Fibroblast of skin of back (primary cell): ENCODE data around the gene RFT1.

Source experiments
- DNase-seq: peaks from one replicate; pipeline ENCODE4 v3.0.0-alpha.2; 2013

Gene RFT1

GRCh38 chr3:53122255-53122932 is 7.8 kb downstream of the RFT1 start:
- DNase-seq, result no peak

- no peak for DNase-seq
These were observed 9.9 kb downstream of the RFT1 start for GRCh38 chr3:53120336-53120735.

DNA sequence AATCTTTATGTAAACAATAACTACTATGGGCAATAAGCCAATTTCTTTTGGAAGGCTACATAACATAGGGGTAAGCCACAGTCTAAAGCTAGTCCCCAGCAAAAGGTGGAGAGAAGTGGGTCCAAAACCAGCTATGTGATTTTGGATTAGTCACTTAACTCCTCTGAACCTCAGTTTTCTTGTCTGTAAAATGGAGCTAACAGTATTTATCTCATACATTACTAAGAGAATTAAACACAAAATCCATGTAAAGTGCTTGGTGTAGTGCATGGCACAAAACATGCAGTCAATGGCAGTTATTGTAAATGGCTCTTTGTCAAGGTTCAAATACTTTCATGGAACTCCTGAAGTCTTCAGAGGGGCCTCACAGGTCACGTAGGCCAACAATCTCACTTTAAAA is 13.3 kb downstream of the RFT1 start:
- no peak for DNase-seq

GRCh38 chr3:53114412-53115074 is 15.7 kb downstream of the RFT1 start:
- DNase-seq, result no peak

DNA sequence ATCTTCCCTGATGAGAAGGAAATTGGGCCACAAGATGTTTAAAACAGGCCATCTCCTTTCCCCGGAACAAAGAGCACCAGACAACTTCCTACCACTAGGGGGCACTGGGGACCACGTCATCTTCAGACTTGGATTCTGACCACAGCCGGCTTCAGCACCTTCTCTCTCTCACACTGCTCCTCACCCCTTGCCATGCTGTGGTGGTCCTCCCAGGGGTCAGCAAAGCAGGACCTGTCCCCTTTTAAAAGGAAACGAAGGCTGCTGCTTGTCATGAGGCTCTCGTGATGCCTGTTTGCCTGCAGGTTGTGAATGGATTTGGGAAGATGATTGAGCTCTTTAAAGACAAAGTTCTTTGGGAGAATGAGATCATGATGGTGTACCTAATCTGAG is 16.2 kb downstream of the RFT1 start:
- DNase-seq, result peak; percentile 72

DNA sequence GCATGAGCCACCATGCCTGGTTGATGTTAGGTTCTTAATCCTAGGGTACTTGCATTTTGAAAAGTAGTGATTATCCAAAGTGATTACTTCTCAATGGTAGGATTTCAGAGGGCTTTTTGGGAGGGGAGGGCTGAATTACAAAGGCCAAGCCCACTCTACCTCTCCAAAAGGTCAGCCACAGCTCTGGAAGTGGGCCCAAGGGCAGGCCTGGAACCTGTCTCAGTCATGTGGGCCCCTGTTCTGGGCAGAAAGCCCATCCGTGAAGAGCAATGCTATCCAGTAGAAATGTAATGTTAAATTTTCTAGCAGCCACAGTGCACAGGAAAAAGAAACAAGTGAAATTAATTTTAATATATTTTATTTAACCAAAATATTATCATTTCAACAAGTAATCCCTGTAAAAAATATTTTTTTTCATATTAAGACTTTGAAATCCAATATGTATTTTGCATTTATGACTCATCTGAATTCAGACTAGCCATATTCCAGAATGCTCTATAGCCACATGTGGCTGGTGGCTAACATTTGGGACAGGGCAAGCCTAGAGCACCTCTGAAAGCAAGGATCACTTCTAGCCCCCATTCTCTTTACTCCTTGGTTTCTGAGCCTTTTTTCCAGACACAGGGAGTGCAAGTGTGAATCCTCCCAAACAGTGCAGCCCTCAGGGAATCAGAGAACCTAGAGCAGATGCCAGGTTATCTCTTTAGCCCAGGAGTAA is 16.8 kb downstream of the RFT1 start:
- DNase-seq, result no peak

GRCh38 chr3:53111822-53112221 is 18.4 kb downstream of the RFT1 start:
- DNase-seq, result no peak

DNA sequence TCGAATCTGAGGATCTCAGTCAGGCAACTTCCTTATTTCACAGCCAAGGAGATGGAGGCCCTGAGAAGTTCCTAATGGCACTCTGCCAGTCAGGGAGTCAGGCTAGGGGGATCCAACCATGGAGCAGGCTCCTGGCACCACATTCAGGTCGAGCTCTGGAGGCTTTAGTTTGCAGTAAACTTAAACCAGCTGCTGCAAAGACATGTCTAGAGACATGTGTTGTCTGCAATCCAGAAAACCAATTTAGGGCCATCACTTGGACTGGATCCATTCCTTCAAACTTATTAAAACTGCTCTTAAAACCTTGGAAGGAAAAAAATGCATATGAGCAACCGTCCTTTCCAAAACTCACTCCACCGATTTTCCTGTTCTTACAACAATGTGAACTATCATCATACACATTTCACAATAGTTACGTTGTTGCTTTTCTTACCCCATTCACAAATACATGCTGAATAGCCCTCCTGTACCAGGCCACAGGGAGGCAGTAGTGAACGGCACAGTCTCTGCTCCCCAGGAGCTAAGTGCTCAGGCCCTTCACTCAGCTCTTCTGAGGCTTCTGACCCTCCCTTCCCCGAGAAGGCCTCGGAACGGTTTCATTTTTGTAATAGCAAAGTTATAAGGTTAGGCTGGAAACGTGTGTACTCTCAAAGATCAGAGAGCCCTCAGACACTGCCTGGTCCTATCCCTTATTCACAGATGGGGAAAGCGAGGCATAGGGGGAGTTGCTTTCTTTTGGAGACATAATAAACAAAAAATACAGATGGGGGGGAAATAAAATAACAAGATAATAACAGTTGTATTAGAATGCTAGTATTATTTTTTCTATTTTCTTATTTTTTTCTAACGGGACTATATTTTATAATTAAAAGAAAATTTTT is 20.1 kb downstream of the RFT1 start:
- peak; percentile 56 for DNase-seq

DNA sequence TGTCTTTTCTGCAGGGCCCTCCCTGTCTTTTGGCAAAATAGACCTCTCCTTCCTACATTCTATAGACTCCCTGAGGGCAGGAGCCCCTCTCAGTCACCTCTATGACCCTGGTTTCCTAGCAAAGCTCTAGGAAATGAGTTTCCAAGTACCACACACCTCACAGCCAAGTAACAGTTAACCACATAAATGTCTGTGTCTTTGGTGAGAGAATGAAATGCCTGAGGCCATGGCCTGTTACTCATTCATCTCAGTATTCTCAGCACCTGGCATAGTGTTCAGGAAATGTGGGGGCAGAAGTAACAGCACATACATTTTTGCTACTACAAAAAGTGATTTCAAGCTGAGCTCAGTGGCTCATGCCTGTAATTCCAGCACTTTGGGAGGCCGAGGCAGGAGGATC is 21.0 kb downstream of the RFT1 start:
- peak; percentile 13 for DNase-seq

DNA sequence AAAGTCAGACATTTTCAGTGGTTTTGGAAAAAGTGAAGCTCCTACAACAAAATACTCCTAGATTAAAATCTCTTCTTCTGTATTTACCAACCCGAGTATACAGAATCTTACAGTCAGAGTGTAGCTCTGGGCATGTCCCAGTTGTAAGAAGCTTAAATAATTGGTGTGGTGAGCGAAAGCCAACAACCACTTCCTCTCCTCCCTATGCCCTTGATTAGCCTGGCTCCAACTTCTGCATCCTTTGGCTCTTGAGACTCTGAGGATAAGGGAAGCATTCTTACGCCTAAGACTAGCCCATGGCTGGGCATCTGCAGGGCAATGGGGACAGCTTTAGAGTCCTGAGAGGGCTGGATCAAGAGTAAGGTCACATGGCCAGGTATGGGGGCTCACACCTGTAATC is 25.5 kb downstream of the RFT1 start:
- no peak for DNase-seq

DNA sequence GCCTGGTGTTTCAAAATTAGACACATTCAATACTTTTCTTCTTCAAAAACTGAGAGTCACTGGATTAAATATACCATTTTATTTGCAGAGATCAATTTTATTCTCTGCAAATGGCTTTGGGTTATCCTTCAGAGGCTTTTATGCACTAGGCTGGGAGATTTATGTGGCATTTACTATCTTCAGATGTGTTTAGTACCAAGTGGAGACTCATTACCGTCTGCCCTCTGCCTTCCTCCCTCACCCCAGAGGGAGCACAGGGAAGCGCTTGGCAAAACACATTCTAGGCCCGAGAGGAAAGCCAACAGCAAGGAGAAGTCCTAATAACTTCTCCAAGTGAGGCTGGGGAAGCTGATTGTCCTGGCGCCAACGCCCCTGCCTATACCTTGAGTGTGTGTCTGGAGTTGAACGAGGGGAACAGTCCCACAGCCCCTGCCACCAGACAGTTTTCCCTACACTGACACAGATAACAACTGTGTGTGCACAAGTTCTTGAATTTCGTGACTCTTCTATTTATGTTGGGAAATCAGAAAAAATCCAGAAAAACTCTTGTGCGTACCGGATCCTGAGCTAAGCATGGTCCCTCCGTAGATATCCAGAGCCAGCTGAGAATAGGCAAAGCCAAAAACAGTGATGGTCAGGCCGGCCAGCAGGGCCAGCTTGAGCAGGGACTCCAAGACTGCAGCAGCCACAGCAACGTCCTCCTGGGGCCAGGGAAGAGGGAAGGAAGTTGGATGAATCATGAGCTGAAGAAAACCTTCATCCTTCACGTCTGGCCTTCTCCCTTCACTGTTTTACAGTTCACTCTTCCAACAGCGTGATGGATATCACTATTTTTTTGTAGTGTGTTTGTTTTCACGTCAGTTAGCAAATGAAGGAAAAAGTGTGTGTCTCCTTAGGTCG is 26.6 kb downstream of the RFT1 start:
- DNase-seq, result no peak

- DNase-seq, result no peak
These were observed 27.6 kb downstream of the RFT1 start for GRCh38 chr3:53102601-53103147.

GRCh38 chr3:53101956-53102355 is 28.3 kb downstream of the RFT1 start:
- DNase-seq, result no peak

DNA sequence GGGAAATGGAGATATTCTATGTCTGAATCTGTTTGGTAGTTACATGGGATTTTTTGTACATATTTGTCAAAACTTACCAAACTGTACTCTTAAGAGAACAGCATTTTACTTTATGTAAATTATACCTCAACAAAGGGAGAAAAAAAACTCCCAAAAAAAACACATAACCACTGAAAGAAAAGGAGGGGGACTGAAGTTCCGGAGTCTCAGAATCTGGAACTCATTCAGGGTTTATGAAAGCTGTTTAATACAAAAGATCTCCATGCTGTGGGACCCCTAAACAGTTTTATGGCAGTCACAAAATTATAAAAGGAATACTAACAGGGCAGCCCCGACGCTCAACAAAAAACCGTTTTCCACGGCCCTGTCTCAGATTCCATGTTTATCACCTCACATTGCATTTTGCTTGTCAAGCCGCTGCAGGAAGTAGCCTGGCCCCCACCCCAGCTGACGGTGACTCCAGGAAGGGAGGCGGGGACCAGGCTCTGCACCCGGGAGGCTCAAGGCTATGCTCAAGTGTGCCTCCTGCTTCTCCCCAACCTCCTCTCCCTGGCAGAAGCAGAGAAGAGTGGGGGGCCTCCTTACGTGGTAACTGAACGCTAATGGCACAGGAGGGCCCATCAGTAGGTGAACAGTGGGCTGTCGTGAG is 29.3 kb downstream of the RFT1 start:
- DNase-seq, result no peak

DNA sequence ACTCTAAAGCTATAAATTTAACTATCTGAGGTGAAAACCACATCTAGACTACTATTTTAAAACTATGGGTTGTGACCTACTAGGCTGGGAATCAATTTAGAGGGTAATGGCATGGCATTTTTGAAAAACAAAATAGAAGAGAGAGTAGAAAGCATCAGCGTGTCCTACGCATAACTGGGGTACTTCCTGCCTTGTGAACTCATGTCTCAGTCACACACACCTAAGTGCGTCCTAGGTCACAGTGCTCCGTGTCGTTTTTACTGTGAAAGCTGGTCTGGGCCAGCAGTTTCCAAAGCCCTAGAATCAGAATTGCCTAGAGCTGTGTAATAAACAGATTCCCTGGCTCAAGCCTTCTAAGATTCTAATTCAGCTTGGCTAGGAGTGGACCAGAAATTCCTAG is 32.3 kb downstream of the RFT1 start:
- DNase-seq, result no peak

- no peak for DNase-seq
These were observed 37.3 kb downstream of the RFT1 start for GRCh38 chr3:53092942-53093341.

DNA sequence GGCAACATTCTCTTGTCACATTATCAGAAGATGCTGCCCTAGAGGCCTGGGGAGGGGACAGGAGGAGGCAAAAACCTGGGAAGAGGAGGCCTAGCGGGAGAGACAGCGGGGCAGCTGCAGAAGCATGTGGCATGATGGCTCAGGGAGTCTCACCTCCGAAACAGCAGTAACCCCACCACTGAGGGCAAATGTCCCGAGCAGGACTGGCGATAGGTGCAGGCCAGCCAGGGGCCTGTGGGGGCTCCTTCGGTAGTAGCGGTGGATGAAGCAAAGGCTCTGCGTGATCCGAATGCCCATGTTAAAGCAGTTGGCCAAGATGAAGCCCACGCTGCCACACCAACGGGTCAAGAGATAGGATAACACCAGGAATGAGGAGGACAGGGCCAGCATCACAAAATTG is 38.0 kb downstream of the RFT1 start:
- DNase-seq, result no peak

DNA sequence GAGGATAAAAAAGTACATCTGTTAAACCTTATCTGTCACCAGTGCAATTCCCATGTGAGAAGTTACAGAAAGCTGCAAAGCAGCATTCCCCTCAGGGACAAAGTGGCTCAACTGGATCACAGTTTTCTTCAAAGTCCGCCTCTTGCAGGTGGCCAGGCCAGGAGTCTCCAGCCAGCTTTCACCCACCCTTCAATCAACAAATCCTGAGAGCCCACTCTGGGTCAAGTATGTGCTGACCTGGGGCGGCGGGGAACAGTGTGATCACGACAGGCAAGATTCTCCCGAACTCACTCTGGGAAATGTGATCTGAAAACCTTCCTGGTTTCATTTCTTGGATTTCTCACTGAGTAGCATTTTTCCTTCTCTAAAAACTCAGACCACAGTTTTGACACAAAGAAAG is 39.2 kb downstream of the RFT1 start:
- no peak for DNase-seq

DNA sequence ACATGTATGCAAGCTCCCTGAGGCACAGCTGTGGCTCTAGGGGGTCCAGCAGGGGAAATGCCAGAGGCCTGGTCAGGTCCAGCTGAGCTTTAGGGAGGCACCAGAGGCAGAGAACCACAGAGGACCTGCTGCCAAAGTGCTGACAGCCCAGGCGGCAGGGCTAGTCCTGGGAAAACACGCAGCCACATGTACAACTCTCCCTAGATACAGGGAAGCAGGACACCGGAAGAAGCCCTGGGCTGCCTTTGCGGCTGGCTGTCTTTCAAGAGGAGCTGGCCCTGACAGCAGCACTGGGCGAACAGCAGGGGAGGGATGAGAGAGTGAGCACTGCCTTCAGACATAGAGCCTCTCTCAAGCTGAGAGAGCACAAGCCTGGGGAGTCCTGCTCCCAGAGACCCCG is 40.7 kb downstream of the RFT1 start:
- no peak for DNase-seq

DNA sequence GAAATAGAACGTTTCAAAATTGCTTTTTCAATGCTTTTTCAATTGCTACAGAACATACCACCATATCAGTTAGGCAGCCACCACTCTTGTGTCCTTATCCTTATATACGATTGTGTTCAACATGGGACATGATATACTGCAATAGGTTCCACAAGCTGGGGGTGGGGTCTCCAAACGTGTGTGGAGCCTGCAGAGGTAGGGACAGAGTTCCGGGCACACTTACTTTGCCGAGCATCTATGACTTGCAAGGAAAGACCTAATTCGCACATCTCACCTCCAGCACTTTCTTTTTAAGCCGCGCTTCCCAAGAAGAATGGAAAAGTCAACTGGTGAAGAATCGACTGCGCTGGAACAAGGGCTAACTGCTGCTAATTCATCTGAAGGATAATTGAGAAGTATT is 44.8 kb downstream of the RFT1 start:
- no peak for DNase-seq
